NCI-H1048 (cell line): ENCODE results near the gene RBM34.

Experiments
- DNase-seq: peaks from one replicate; lab custom pipeline; 2025; lab: John Stamatoyannopoulos, UW

RBM34 gene

GRCh38 chr1:235156265-235156664 is 4.8 kb downstream of the RBM34 start:
- DNase-seq: no peak

GRCh38 chr1:235152235-235152634 is 8.8 kb downstream of the RBM34 start:
- DNase-seq: no peak

DNA sequence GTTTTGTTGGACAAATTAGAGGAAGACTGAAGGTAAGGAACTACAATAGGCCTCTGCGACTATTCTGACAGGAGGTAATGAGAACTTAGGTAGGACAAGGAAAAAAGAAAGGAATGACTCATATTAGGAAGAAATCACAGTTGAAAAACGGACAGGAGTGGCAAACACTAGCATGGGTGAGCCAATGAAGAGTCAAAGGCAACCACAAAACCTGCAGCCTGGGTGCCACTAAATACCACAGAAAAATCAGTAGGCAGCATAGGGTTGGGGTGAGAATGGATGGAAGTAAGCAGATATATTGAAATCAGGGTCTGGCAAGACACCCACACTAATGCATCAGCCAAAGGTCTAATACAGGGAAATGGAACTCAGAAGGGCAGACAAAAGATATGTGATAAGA is 10.0 kb downstream of the RBM34 start:
- DNase-seq: no peak

DNA sequence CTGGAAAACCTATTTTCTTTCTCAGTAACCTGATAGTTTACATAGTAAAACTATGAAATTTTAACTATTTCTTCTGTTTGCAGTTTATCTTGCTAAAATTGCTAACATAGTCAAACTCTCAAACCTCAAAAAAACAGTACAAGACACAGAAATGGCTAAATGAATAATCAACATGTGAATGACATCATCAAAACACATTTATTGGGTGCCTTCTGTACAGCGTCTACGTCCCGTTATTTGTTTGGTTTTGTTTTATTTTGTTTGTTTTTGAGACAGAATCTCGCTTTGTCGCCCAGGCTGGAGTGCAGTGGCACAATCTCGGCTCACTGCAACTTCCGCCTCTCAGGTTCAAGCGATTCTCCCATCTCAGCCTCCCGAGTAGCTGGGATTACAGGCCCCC is 11.2 kb downstream of the RBM34 start:
- DNase-seq: no peak

- DNase-seq: no peak
Observed at GRCh38 chr1:235147269-235147668, 13.8 kb downstream of the RBM34 start.

DNA sequence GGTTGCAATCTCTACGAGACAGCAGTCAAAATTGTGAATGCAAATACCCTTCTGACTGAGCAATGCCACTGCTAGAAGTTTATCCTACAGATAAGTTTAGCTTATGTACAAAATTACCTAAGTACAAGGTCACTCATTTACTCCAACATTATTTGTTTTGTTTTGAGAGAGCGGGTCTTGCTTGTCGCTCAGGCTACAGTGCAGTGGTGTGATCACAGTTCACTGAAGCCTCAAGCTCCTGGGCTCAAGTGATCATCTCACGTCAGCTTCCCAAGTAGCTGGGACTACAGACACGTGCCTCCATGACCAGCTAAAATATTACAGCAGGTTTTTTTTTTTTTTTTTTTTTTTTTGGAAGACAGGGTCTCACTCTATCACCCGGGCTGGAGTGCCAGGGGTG is 15.4 kb downstream of the RBM34 start:
- DNase-seq: no peak

GRCh38 chr1:235142991-235143390 is 18.1 kb downstream of the RBM34 start:
- DNase-seq: no peak

DNA sequence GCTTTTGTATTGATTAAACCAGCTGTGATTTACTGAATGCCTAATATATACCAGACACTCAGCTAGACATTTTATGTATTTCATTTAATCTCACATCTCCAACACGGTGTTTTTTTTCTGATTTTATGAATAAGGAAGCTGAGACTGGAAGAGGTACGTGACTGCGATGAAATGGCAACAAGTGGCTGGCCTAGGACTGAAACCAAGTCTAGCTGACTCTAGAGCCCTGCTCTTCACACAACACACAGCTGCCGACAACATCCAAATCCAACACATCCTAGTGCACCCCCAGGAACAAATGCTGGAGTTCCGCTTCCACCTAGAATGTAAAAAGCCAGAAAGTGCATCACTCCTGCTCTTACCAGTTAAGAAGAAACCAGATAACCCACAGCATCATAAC is 21.7 kb downstream of the RBM34 start:
- no peak for DNase-seq

DNA sequence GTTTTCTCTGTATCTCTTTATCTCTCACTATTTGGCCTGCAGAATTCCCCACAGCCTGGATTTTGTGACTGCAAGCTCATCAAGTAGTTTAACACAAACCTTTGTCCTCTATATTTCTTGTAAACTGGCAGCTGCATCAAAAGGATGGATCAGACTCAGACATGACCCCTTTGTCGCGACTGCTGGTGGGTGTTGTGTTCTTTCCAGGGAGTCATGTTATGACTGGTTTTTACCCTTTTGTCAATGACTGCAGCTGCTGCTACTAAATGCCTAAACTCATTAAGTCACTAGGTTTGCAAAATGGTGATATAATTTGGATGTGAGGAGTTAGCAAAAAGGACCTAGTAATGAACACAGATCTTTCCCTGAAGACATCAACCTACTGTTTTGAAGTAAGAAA is 22.2 kb downstream of the RBM34 start:
- DNase-seq: no peak

DNA sequence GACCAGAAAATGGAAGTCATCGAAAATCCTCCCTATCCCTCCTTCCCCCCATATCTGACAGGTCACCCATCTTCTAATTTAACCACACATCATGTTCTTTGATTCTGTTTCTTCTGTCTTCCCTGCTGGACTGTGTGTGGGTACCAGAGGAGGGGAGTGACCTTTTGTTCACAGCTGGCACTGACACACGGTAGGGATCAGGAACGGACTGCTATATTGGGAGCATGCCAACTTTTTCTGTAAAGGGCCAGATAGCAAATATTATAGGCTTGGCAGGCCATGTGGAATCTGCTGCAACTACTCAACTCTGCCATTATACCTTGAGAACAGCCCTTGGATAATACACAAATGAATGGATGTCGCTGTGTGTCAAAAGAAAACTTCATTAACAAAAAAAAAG is 24.9 kb downstream of the RBM34 start:
- no peak for DNase-seq

DNA sequence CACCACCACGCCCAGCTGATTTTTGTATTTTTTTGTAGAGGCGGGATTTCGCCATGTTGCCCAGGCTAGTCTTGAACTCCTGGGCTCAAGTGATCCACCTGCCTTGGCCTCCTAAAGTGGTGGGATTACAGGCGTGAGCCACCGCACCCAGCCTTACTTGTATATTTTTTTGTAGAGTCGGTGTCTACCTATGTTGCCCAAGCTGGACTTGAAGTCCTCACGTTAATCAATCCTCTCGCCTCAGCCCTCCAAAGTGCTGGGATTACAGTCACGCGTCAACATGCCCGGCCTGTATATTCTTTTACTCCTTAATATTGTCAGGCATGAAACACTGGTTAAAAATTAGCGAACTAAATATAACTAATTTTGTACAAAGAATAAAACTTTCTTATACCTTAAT is 26.9 kb downstream of the RBM34 start:
- DNase-seq: no peak

- no peak for DNase-seq
Observed at GRCh38 chr1:235133086-235133485, 28.0 kb downstream of the RBM34 start.

- no peak for DNase-seq
Observed at GRCh38 chr1:235131961-235132360, 29.1 kb downstream of the RBM34 start.

- DNase-seq: no peak
Observed at GRCh38 chr1:235130766-235131270, 30.2 kb downstream of the RBM34 start.

DNA sequence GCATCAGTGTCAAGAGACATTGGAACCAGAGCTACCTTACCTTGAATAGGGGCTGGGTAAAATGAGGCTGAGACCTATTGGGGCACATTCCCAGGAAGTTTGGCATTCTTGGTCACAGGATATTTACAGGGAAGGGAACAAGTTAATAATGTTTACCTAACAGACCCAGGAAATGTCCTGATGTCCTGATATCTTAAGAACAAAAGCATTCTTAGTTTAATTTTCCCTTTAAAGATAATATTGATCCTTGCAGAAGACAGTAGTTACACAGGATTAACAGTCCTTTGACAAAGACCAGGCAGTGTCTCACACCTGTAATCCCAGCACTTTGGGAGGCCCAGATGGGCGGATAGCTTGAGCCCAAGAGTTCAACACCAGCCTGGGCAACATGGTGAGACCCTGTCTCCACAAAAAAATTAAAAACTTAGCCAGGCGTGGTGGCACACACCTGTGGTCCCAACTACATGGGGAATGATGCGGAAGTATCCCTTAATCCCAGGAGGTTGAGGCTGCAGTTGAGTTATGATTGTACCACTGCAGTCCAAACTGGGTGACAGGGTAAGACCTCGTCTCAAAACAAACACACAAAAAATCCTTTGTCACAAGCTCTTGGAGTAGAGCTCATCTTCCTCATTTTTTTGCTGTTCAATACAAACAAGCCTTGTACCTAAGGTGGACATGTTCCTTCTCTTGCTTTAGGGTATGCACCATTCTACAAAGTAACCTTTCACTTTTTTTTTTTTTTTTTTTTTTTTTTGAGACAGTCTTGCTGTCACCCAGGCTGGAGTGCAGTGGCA is 31.1 kb downstream of the RBM34 start:
- DNase-seq: no peak

GRCh38 chr1:235128456-235129328 is 32.4 kb downstream of the RBM34 start, which contains the start of gene TOMM20:
TSS of gene TOMM20 (minus strand) at chr1:235128837. CDS start at chr1:235128715, 122 bp downstream.
- DNase-seq: peak; percentile 100

GRCh38 chr1:235127732-235128455 is 33.2 kb downstream of the RBM34 start:
- DNase-seq: no peak

DNA sequence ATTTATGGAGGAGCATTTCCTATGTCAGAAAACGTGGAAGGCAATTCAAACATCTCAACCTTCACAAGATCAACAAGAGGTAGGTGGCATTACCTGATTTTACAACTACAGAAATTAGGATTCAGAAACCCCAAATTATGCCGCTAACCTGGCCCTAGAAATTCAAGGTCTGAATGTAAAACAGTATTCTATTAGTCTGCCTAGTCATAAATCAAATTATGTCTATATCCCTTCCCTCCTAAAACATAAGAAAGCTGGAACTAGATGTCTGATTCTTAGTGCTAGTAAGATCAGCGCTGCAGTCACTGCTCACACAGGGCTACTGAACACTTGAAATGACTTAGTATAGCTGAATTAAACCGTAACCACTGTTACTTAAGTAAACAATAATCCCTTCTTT is 33.8 kb downstream of the RBM34 start:
- no peak for DNase-seq

DNA sequence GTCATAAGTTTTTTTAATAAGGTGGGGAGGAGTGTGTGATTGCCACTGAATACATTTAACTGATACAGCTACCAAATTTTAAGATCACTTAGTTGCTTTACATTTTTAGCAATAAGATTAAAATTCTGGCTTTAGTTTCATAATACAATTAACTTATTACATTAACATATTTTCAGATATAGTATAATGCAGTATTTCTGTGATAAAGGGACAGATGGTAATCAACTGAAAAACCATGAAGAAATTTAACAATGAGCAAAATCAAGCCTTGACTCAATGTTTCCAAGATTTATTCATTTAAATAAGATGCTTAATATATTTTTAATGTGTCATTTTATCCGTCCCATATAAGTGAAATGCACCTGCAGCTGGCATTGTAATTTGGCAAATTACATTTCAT is 36.4 kb downstream of the RBM34 start:
- no peak for DNase-seq

DNA sequence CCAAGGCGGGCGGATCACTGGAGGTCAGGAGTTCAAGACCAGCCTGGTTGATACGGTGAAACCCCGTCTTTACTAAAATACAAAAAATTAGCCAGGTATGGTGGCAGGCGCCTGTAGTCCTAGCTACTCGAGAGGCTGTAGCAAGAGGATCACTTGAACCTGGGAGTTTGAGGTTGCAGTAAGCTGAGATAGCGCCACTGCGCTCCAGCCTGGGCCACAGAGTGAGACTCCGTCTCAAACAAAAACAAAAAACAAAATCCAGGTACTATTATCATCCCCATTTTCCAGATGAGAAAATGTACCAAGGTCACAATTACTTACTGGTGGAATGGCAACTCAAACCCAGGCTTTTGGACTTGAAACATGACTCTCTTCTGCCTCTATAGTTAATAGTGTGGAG is 36.9 kb downstream of the RBM34 start:
- no peak for DNase-seq

DNA sequence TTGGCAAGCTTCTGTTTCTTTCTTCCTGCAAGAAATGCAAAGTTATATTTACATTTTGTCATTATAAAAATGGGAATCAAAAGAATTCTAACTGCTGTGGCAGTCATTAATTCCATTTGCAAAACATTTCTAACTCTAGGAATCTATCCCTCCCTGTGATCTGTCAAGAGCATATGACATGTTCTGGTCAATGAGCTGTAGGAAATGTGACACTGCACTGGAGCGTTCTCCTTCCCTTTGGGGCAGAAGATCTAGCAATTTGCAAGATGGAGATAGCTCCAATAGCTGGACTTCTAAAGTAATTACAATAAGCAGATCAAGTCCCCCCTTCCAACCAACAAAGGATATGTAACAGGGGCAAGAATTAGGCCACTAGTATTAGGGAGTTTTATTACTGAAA is 38.7 kb downstream of the RBM34 start:
- DNase-seq: no peak

DNA sequence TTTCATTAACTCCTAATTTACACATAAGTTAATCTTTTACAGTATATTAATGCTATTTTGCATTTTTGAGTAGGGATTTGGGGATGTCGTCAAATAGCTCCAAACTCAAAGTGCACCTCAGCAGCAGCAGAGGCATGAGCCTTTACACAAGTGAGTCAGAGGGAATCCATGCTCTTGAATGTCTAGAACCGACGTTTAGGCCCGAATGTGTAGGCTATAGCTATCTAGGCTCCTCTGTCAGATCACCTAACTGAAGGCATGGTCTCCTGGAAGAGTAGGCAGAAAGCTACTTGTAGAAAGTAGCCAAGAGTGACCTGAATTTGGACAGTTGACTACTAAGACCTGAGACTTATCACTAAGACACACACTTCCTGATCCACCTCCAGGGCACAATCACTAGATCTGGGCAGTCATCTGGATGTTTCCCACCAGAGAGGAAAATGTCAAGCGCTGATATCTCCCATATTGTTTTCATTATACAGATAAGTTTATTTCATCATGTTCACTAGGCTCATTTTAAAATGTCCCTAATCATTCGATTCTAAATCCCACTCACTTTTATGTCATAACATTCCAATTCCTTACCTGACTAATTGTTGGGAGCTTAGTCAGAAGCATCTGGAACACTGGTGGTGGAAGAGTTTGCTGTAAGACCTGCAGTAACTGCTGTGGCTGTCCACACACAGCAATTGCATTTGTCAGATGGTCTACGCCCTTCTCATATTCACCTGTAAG is 47.7 kb downstream of the RBM34 start:
- no peak for DNase-seq
